Neural cell (in vitro differentiated cells): Measurements from ENCODE around the gene PDE6D.

Experiments
- EP300 ChIP-seq: fragments of 450-650 bp; conservative IDR thresholded peaks from 2 replicates; pipeline ENCODE4 v1.6.1; 2014; ENCODE audit warnings: antibody characterized with exemption, mild to moderate bottlenecking, moderate library complexity; ENCODE audit not compliant: poor library complexity, severe bottlenecking
- EZH2 ChIP-seq: fragments of 200-600, 300-800 bp; shearing (Covaris generic), sonication (generic); IDR thresholded peaks from 2 replicates; pipeline ENCODE4 v1.6.1; 2014; ENCODE audit warnings: antibody characterized with exemption, low read length, borderline replicate concordance, mild to moderate bottlenecking; ENCODE audit not compliant: insufficient read depth, poor library complexity, severe bottlenecking
- POLR2AphosphoS5 ChIP-seq: IDR thresholded peaks from 2 replicates; pipeline ENCODE4 v1.6.1; 2012
- RAD21 ChIP-seq: fragments of 450-650 bp; conservative IDR thresholded peaks from 2 replicates; pipeline ENCODE4 v1.6.1; 2014; ENCODE audit warnings: antibody characterized with exemption, mild to moderate bottlenecking, moderate library complexity
- SMC3 ChIP-seq: fragments of 450-650 bp; conservative IDR thresholded peaks from 2 replicates; pipeline ENCODE4 v1.6.1; 2014; ENCODE audit warnings: antibody characterized with exemption, mild to moderate bottlenecking, moderate library complexity; ENCODE audit not compliant: poor library complexity
- TAF1 ChIP-seq: IDR thresholded peaks from 2 replicates; pipeline ENCODE4 v1.6.1; 2012; ENCODE audit warnings: low read depth
- TF ChIP-seq, protein P1 (sequence below): fragments of 450-650 bp; IDR thresholded peaks from 2 replicates; pipeline ENCODE4 v1.5.1; 2014; ENCODE audit warnings: antibody characterized with exemption, mild to moderate bottlenecking, moderate library complexity; ENCODE audit not compliant: poor library complexity, severe bottlenecking
- TF ChIP-seq, protein P2 (sequence below): IDR thresholded peaks from 2 replicates; pipeline ENCODE4 v1.6.1; 2012; ENCODE audit warnings: borderline replicate concordance

DNA sequence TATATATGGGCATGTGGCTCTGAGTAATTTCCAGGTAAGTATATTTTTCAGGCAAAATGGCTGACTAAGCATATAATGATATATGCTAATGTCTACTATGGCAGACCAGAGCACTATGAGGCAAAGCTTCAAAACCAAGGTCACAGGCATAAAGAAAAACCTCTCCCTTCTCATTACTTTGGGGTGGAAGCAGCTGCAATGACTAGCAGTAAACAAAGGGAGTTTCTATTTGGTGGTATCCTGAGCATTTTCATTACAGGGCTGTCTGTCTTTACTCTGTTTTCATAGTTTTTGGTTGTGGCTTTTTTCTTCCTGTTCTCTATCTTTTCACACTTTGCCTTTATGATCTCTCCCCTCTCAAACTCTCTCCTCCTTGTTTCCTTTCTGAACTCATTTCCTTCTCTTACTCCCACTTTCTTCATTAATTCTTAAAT, 15.6 kb downstream of the PDE6D start:
- TF ChIP-seq, protein P1, sequence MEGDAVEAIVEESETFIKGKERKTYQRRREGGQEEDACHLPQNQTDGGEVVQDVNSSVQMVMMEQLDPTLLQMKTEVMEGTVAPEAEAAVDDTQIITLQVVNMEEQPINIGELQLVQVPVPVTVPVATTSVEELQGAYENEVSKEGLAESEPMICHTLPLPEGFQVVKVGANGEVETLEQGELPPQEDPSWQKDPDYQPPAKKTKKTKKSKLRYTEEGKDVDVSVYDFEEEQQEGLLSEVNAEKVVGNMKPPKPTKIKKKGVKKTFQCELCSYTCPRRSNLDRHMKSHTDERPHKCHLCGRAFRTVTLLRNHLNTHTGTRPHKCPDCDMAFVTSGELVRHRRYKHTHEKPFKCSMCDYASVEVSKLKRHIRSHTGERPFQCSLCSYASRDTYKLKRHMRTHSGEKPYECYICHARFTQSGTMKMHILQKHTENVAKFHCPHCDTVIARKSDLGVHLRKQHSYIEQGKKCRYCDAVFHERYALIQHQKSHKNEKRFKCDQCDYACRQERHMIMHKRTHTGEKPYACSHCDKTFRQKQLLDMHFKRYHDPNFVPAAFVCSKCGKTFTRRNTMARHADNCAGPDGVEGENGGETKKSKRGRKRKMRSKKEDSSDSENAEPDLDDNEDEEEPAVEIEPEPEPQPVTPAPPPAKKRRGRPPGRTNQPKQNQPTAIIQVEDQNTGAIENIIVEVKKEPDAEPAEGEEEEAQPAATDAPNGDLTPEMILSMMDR, result no peak
- no peak for TF ChIP-seq EP300
- TF ChIP-seq, protein P2, sequence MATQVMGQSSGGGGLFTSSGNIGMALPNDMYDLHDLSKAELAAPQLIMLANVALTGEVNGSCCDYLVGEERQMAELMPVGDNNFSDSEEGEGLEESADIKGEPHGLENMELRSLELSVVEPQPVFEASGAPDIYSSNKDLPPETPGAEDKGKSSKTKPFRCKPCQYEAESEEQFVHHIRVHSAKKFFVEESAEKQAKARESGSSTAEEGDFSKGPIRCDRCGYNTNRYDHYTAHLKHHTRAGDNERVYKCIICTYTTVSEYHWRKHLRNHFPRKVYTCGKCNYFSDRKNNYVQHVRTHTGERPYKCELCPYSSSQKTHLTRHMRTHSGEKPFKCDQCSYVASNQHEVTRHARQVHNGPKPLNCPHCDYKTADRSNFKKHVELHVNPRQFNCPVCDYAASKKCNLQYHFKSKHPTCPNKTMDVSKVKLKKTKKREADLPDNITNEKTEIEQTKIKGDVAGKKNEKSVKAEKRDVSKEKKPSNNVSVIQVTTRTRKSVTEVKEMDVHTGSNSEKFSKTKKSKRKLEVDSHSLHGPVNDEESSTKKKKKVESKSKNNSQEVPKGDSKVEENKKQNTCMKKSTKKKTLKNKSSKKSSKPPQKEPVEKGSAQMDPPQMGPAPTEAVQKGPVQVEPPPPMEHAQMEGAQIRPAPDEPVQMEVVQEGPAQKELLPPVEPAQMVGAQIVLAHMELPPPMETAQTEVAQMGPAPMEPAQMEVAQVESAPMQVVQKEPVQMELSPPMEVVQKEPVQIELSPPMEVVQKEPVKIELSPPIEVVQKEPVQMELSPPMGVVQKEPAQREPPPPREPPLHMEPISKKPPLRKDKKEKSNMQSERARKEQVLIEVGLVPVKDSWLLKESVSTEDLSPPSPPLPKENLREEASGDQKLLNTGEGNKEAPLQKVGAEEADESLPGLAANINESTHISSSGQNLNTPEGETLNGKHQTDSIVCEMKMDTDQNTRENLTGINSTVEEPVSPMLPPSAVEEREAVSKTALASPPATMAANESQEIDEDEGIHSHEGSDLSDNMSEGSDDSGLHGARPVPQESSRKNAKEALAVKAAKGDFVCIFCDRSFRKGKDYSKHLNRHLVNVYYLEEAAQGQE, result no peak
- no peak for TF ChIP-seq POLR2AphosphoS5
- no peak for TF ChIP-seq TAF1
- no peak for TF ChIP-seq RAD21
- TF ChIP-seq EZH2, result no peak
- no peak for TF ChIP-seq SMC3
